Measurements from ENCODE around the gene RNPC3. TPM values are rescaled to one million over a fixed set of nuclear protein-coding genes. Genes with fewer than 3 reads are reported as not detected.
"Not testable (repeated sequence)": the region's sequence is repeated elsewhere in the genome, so short reads cannot be mapped to it uniquely, and the experiment has no call there.

Gene RNPC3
- total RNA-seq, 1 experiment from 2014 or later, result 8.1 TPM

- Histone ChIP-seq H3K27me3 (replicated peaks; ENCODE audit: control insufficient read depth, insufficient read depth, low read length) (no peaks in the 10 kb centered on the region), H3K4me3 (ENCODE audit: low read depth, low read length) (no peak overlapping the region), H3K4me1 (no peaks in the 10 kb centered on the region), H3K9me3 (no peaks in the 10 kb centered on the region), H3K36me3 (ENCODE audit: control insufficient read depth, insufficient read depth, low read length) (no peaks in the 10 kb centered on the region)
- TF ChIP-seq CTCF (IDR thresholded peaks at IDR 0.05; ENCODE audit: insufficient read depth in 1 of 2, low read depth in 1 of 2, low read length in 1 of 2, severe bottlenecking in 1 of 2, unreplicated experiment in 1 of 2), result no peak
- ChIA-PET POLR2A (no interaction called here), CTCF (no interaction called here)
- intact Hi-C loops (cut with micrococcal nuclease; ENCODE audit: unreplicated experiment), result no loop called here
- Mint-ChIP-seq H3K4me1 (ENCODE audit: low read depth, unreplicated experiment) (no peaks in the 10 kb centered on the region), H3K4me3 (ENCODE audit: unreplicated experiment) (no peak overlapping the region), H3K36me3 (ENCODE audit: insufficient read depth, unreplicated experiment) (no peaks in the 10 kb centered on the region), H3K9me3 (ENCODE audit: unreplicated experiment) (no peaks in the 10 kb centered on the region), H3K27ac (ENCODE audit: unreplicated experiment) (no peak overlapping the region), H3K27me3 (ENCODE audit: insufficient read depth, unreplicated experiment) (no peaks in the 10 kb centered on the region)
- no TSS peak for BruUV-seq (replicated peaks)
- no peak for DNase-seq
Observed at GRCh38 chr1:103582464-103582863, 57.0 kb downstream of the RNPC3 start.

GRCh38 chr1:103583887-103584286 lies 58.4 kb downstream of the RNPC3 start:
- no peaks in the 10 kb centered on the region for H3K9me3 ChIP-seq
- peaks cover 6% of the 10 kb centered on the region for H3K9me3 Mint-ChIP-seq (ENCODE audit: unreplicated experiment)

GRCh38 chr1:103584537-103584936 lies 59.0 kb downstream of the RNPC3 start:
- Mint-ChIP-seq H3K27me3 (ENCODE audit: insufficient read depth, unreplicated experiment) (no peaks in the 10 kb centered on the region), H3K4me1 (ENCODE audit: low read depth, unreplicated experiment) (no peaks in the 10 kb centered on the region), H3K4me3 (ENCODE audit: unreplicated experiment) (no peak overlapping the region), H3K36me3 (ENCODE audit: insufficient read depth, unreplicated experiment) (no peaks in the 10 kb centered on the region), H3K9me3 (ENCODE audit: unreplicated experiment) (peaks cover 11% of the 10 kb centered on the region), H3K27ac (ENCODE audit: unreplicated experiment) (no peak overlapping the region)
- TF ChIP-seq CTCF (IDR thresholded peaks at IDR 0.05; ENCODE audit: insufficient read depth in 1 of 2, low read depth in 1 of 2, low read length in 1 of 2, severe bottlenecking in 1 of 2, unreplicated experiment in 1 of 2), result no peak
- H3K4me3 ChIP-seq (ENCODE audit: low read depth, low read length), result no peak overlapping the region
- H3K9me3 ChIP-seq, result no peaks in the 10 kb centered on the region
- intact Hi-C loops (cut with micrococcal nuclease; ENCODE audit: unreplicated experiment), result no loop called here
- BruUV-seq (replicated peaks), result no TSS peak
- no peaks in the 10 kb centered on the region for H3K36me3 ChIP-seq (ENCODE audit: control insufficient read depth, insufficient read depth, low read length)
- CTCF ChIA-PET, result no interaction called here
- DNase-seq, result no peak
- H3K4me1 ChIP-seq, result no peaks in the 10 kb centered on the region
- no peaks in the 10 kb centered on the region for H3K27me3 ChIP-seq (replicated peaks; ENCODE audit: control insufficient read depth, insufficient read depth, low read length)
- POLR2A ChIA-PET, result no interaction called here

More at GRCh38 chr1:103583887-103584286, 58.4 kb downstream of the RNPC3 start:
- no TSS peak for BruUV-seq (replicated peaks)
- H3K27me3 Mint-ChIP-seq (ENCODE audit: insufficient read depth, unreplicated experiment), result no peaks in the 10 kb centered on the region
- CTCF ChIA-PET, result no interaction called here
- no peak overlapping the region for H3K4me3 Mint-ChIP-seq (ENCODE audit: unreplicated experiment)
- H3K27me3 ChIP-seq (replicated peaks; ENCODE audit: control insufficient read depth, insufficient read depth, low read length), result no peaks in the 10 kb centered on the region
- intact Hi-C loops (cut with micrococcal nuclease; ENCODE audit: unreplicated experiment), result no loop called here
- H3K4me1 Mint-ChIP-seq (ENCODE audit: low read depth, unreplicated experiment), result no peaks in the 10 kb centered on the region
- H3K36me3 ChIP-seq (ENCODE audit: control insufficient read depth, insufficient read depth, low read length), result no peaks in the 10 kb centered on the region
- H3K36me3 Mint-ChIP-seq (ENCODE audit: insufficient read depth, unreplicated experiment), result no peaks in the 10 kb centered on the region
- no peak overlapping the region for H3K4me3 ChIP-seq (ENCODE audit: low read depth, low read length)
- no peak overlapping the region for H3K27ac Mint-ChIP-seq (ENCODE audit: unreplicated experiment)
- TF ChIP-seq CTCF (IDR thresholded peaks at IDR 0.05; ENCODE audit: insufficient read depth in 1 of 2, low read depth in 1 of 2, low read length in 1 of 2, severe bottlenecking in 1 of 2, unreplicated experiment in 1 of 2), result no peak
- POLR2A ChIA-PET, result no interaction called here
- no peak for DNase-seq
- no peaks in the 10 kb centered on the region for H3K4me1 ChIP-seq

DNA sequence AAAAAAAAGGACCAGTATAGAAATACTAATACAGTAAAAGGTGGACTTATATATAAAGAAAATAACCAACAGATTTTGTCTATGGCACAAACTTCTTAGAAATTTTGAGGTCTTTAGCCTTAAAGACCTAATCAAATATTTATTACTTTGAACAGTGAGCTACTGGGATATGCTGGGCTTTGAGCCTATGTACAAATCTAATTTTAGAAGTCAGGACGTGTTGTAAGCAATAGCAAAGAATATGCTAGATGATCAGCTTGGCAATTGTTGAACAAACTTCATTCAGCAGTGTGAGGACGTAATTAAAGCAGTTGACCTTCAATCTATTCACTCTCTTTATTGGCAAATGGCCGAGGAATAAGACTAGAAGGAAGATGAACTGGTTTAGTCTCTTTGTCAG lies 77.2 kb downstream of the RNPC3 start:
- H3K4me3 Mint-ChIP-seq (ENCODE audit: unreplicated experiment); H3K4me3 ChIP-seq (ENCODE audit: low read depth, low read length); H3K27me3 Mint-ChIP-seq (ENCODE audit: insufficient read depth, unreplicated experiment); H3K27me3 ChIP-seq (replicated peaks; ENCODE audit: control insufficient read depth, insufficient read depth, low read length); H3K9me3 ChIP-seq; intact Hi-C loops (cut with micrococcal nuclease; ENCODE audit: unreplicated experiment); H3K4me1 Mint-ChIP-seq (ENCODE audit: low read depth, unreplicated experiment); POLR2A ChIA-PET; H3K36me3 Mint-ChIP-seq (ENCODE audit: insufficient read depth, unreplicated experiment); DNase-seq; CTCF ChIA-PET; H3K9me3 Mint-ChIP-seq (ENCODE audit: unreplicated experiment); H3K27ac Mint-ChIP-seq (ENCODE audit: unreplicated experiment); BruUV-seq (replicated peaks); H3K36me3 ChIP-seq (ENCODE audit: control insufficient read depth, insufficient read depth, low read length); H3K4me1 ChIP-seq: not testable (repeated sequence)
